Loucy (cell line): ENCODE measurements around the gene IKBKG.

Experiments
- EZH2phosphoT487 ChIP-seq: fragments of 200-600 bp; IDR thresholded peaks from 2 replicates; pipeline ENCODE4 v1.6.1; 2018; ENCODE audit warnings: antibody characterized with exemption, mild to moderate bottlenecking, moderate library complexity, borderline replicate concordance
- TF ChIP-seq, protein P1 (sequence below): fragments of 200-600 bp; sonication (generic); conservative IDR thresholded peaks from 2 replicates; pipeline ENCODE4 v1.5.1; 2014; ENCODE audit warnings: mild to moderate bottlenecking, antibody characterized with exemption, low read length

DNA sequence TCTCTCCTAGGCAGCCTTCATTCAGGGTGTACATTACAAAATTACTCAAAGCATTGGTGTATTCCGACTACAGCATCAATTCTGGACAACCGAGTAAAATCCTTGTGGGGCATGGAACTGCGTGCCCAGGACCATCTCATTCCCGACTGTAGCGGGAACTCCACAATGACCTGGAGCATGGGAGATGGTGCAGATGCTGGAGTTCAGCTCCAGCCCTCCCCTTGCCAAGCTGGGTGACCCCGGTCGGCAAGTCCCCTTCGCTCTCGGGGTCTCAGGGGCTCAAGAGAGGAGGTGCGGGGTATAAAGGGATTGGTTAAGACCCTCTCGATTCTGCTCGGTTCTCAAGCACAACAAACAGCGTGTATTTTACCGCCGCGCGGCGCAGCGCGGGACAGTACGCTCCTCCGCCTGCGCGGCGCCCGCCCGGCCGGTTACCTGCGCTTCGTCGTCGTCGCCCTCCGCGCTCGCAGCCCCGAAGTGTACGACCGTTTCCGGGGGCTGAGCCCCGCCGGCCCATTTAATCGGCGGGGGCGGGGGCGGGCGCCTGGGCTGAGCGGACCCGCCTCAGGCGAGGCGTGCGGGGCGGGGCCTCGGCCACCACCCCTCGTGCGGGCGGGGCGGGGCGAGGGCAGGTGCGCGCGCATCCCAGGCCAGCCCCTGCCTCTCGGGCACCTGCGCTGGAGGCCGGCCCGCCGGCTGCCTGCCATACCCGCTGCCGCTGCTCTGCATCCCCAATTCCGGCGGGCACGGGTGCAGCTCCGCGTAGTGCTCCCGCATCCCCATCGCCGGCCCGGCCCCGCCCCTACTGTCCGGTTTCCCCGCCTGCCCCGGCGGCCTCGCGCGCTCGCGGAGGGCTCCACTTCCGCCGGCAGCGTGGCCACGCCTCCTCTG is 821 bp upstream of the IKBKG start, which contains the start of gene G6PD:
- TF ChIP-seq, protein P1, sequence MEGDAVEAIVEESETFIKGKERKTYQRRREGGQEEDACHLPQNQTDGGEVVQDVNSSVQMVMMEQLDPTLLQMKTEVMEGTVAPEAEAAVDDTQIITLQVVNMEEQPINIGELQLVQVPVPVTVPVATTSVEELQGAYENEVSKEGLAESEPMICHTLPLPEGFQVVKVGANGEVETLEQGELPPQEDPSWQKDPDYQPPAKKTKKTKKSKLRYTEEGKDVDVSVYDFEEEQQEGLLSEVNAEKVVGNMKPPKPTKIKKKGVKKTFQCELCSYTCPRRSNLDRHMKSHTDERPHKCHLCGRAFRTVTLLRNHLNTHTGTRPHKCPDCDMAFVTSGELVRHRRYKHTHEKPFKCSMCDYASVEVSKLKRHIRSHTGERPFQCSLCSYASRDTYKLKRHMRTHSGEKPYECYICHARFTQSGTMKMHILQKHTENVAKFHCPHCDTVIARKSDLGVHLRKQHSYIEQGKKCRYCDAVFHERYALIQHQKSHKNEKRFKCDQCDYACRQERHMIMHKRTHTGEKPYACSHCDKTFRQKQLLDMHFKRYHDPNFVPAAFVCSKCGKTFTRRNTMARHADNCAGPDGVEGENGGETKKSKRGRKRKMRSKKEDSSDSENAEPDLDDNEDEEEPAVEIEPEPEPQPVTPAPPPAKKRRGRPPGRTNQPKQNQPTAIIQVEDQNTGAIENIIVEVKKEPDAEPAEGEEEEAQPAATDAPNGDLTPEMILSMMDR, result no peak
- TF ChIP-seq EZH2phosphoT487, result no peak
